Ovary (tissue), 3 donors: Measurements from ENCODE around the gene PIRT.

Experiments used
- POLR2A ChIP-seq: fragments of 450-650 bp; IDR thresholded peaks from one replicate; pipeline ENCODE4 v1.6.1; 2017; ENCODE audit warnings: antibody characterized with exemption, mild to moderate bottlenecking, moderate library complexity
- TF ChIP-seq, protein P1 (sequence below), 3 donors: fragments of 450-650 bp in 2 of 3; fragments of 200-600 bp in 1 of 3; IDR thresholded peaks; one replicate each; pipeline versions ENCODE4 v1.5.1 to v1.8.0; 2016 to 2022; ENCODE audit warnings: antibody characterized with exemption in 3 of 3, mild to moderate bottlenecking in 1 of 3
- donor health status: DM: no; HTN: no; CAD: no.

DNA sequence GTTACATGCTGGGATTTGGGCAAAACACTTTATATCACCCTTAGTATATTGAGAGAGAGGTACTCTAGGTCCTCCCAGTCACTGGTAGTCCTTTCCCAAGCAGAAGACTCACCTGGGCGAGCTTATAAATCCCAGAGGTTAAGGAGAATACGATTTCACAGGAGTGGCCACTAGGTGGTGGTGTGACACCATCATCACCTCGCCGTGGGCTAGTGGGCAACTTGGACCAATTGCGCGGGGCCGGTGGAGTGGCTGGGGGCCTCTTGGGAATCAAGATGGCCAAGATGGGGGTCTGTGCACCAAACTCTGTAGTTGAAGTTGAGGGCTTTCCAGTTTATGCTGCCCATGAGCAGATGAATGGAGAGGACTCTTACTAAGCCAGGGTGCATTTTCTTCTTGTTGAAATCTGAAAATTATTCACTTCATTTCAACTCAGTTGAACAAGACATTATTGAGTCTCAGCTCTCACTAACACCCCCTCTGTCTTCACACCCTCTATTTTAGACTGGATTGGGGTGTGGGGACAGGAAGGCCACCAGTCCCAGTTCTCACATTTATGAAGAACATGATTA, 38.2 kb upstream of the PIRT start:
- TF ChIP-seq, protein P1, sequence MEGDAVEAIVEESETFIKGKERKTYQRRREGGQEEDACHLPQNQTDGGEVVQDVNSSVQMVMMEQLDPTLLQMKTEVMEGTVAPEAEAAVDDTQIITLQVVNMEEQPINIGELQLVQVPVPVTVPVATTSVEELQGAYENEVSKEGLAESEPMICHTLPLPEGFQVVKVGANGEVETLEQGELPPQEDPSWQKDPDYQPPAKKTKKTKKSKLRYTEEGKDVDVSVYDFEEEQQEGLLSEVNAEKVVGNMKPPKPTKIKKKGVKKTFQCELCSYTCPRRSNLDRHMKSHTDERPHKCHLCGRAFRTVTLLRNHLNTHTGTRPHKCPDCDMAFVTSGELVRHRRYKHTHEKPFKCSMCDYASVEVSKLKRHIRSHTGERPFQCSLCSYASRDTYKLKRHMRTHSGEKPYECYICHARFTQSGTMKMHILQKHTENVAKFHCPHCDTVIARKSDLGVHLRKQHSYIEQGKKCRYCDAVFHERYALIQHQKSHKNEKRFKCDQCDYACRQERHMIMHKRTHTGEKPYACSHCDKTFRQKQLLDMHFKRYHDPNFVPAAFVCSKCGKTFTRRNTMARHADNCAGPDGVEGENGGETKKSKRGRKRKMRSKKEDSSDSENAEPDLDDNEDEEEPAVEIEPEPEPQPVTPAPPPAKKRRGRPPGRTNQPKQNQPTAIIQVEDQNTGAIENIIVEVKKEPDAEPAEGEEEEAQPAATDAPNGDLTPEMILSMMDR (IDR thresholded peaks at IDR 0.05): peak; percentile 7 to 28 (median 25)
- no peak for TF ChIP-seq POLR2A
